H1 (cell line): ENCODE results near the gene RAPGEF6. TPM values are rescaled to one million over a fixed set of nuclear protein-coding genes. Genes with fewer than 3 reads are reported as not detected.

Experiments used
- MAX ChIP-seq: IDR thresholded peaks from 2 replicates; pipeline ENCODE4 v1.6.1; 2012; ENCODE audit warnings: inconsistent platforms
- PHF8 ChIP-seq: fragments of 200-600 bp; sonication (generic); conservative IDR thresholded peaks from 2 replicates; pipeline ENCODE4 v1.7.1; 2012; ENCODE audit warnings: low read depth, mild to moderate bottlenecking, inconsistent platforms, low read length, moderate library complexity
- RBBP5 ChIP-seq: IDR thresholded peaks from 2 replicates; pipeline ENCODE4 v1.7.1; 2012; ENCODE audit warnings: low read depth, mild to moderate bottlenecking, inconsistent platforms, low read length, moderate library complexity, borderline replicate concordance
- RFX5 ChIP-seq: IDR thresholded peaks from 2 replicates; pipeline ENCODE4 v1.6.1; 2011; ENCODE audit warnings: low read depth, low read length, improper control_type of control experiment, borderline replicate concordance
- TBP ChIP-seq: IDR thresholded peaks from 2 replicates; pipeline ENCODE4 v1.6.1; 2011; ENCODE audit warnings: low read depth, low read length, improper control_type of control experiment
- polyA plus RNA-seq, 7 experiments: library from polyadenylated mRNA; depleted of rRNA in 3 of 7; stranded (reverse) in 5 of 7; unstranded in 2 of 7; fragments of >200 nt in 5 of 7; fragments of 200-250 nt in 2 of 7; gene quantifications; 1 replicate in 5 of 7; 2 replicates in 1 of 7; 4 replicates in 1 of 7; pipeline versions ENCODE4 v1.2.1 to v1.2.3, GENCODE V29; 2011 to 2013; ENCODE audit warnings: missing spikeins in 2 of 7, mixed read lengths in 2 of 7
- total RNA-seq: library from RNA; stranded (reverse); fragmentation: NEBNext Ultra II Directional; extraction: Animal tissue kit (Norgen Biotek cat#: 25700); gene quantifications from 2 replicates; pipeline ENCODE4 v1.2.1, GENCODE V29; 2021
- TF ChIP-seq, protein P1 (sequence below): fragments of 300-600 bp; sonication (generic); IDR thresholded peaks from 2 replicates; pipeline ENCODE4 v1.7.1; 2012; ENCODE audit warnings: low read length, moderate library complexity, mild to moderate bottlenecking, inconsistent platforms; ENCODE audit not compliant: insufficient replicate concordance

Gene RAPGEF6
- total and polyA plus RNA-seq, 2 of the 8 experiments (the other 6 are each of a cell fraction or from before 2014, with no cell fraction given): 4.8 to 20.0 TPM

GRCh38 chr5:131379723-131380122, 255.3 kb downstream of the RAPGEF6 start (continued):
- TF ChIP-seq PHF8: no peak
- TF ChIP-seq RBBP5: no peak
- no peak for TF ChIP-seq TBP
- TF ChIP-seq RFX5: no peak
- TF ChIP-seq, protein P1, sequence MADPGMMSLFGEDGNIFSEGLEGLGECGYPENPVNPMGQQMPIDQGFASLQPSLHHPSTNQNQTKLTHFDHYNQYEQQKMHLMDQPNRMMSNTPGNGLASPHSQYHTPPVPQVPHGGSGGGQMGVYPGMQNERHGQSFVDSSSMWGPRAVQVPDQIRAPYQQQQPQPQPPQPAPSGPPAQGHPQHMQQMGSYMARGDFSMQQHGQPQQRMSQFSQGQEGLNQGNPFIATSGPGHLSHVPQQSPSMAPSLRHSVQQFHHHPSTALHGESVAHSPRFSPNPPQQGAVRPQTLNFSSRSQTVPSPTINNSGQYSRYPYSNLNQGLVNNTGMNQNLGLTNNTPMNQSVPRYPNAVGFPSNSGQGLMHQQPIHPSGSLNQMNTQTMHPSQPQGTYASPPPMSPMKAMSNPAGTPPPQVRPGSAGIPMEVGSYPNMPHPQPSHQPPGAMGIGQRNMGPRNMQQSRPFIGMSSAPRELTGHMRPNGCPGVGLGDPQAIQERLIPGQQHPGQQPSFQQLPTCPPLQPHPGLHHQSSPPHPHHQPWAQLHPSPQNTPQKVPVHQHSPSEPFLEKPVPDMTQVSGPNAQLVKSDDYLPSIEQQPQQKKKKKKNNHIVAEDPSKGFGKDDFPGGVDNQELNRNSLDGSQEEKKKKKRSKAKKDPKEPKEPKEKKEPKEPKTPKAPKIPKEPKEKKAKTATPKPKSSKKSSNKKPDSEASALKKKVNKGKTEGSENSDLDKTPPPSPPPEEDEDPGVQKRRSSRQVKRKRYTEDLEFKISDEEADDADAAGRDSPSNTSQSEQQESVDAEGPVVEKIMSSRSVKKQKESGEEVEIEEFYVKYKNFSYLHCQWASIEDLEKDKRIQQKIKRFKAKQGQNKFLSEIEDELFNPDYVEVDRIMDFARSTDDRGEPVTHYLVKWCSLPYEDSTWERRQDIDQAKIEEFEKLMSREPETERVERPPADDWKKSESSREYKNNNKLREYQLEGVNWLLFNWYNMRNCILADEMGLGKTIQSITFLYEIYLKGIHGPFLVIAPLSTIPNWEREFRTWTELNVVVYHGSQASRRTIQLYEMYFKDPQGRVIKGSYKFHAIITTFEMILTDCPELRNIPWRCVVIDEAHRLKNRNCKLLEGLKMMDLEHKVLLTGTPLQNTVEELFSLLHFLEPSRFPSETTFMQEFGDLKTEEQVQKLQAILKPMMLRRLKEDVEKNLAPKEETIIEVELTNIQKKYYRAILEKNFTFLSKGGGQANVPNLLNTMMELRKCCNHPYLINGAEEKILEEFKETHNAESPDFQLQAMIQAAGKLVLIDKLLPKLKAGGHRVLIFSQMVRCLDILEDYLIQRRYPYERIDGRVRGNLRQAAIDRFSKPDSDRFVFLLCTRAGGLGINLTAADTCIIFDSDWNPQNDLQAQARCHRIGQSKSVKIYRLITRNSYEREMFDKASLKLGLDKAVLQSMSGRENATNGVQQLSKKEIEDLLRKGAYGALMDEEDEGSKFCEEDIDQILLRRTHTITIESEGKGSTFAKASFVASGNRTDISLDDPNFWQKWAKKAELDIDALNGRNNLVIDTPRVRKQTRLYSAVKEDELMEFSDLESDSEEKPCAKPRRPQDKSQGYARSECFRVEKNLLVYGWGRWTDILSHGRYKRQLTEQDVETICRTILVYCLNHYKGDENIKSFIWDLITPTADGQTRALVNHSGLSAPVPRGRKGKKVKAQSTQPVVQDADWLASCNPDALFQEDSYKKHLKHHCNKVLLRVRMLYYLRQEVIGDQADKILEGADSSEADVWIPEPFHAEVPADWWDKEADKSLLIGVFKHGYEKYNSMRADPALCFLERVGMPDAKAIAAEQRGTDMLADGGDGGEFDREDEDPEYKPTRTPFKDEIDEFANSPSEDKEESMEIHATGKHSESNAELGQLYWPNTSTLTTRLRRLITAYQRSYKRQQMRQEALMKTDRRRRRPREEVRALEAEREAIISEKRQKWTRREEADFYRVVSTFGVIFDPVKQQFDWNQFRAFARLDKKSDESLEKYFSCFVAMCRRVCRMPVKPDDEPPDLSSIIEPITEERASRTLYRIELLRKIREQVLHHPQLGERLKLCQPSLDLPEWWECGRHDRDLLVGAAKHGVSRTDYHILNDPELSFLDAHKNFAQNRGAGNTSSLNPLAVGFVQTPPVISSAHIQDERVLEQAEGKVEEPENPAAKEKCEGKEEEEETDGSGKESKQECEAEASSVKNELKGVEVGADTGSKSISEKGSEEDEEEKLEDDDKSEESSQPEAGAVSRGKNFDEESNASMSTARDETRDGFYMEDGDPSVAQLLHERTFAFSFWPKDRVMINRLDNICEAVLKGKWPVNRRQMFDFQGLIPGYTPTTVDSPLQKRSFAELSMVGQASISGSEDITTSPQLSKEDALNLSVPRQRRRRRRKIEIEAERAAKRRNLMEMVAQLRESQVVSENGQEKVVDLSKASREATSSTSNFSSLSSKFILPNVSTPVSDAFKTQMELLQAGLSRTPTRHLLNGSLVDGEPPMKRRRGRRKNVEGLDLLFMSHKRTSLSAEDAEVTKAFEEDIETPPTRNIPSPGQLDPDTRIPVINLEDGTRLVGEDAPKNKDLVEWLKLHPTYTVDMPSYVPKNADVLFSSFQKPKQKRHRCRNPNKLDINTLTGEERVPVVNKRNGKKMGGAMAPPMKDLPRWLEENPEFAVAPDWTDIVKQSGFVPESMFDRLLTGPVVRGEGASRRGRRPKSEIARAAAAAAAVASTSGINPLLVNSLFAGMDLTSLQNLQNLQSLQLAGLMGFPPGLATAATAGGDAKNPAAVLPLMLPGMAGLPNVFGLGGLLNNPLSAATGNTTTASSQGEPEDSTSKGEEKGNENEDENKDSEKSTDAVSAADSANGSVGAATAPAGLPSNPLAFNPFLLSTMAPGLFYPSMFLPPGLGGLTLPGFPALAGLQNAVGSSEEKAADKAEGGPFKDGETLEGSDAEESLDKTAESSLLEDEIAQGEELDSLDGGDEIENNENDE: no peak
- no peak for TF ChIP-seq MAX
